GM18505 (cell line): ENCODE results near the gene TIGD3.
"Not testable (repeated sequence)": the region's sequence is repeated elsewhere in the genome, so short reads cannot be mapped to it uniquely, and the experiment has no call there.

Experiments
- ATAC-seq: cut with Tn5 transposase; IDR thresholded peaks from one replicate; pipeline ENCODE4 v1.9.1; 2021; ENCODE audit not compliant: unreplicated experiment
- POLR2A ChIP-seq: IDR thresholded peaks from 4 replicates; pipeline ENCODE4 v1.6.1; 2011; ENCODE audit warnings: borderline replicate concordance; ENCODE audit not compliant: insufficient read depth, insufficient read length; ENCODE audit errors: extremely low read depth

The TIGD3 gene

GRCh38 chr11:65316227-65317024 lies 38.1 kb upstream of the TIGD3 start:
- TF ChIP-seq POLR2A: no peak
- no peak for ATAC-seq

GRCh38 chr11:65317025-65317786 lies 37.3 kb upstream of the TIGD3 start:
- no peak for TF ChIP-seq POLR2A
- no peak for ATAC-seq

- no peak for TF ChIP-seq POLR2A
- ATAC-seq: no peak
These were observed 34.0 kb upstream of the TIGD3 start for GRCh38 chr11:65320386-65321075.

GRCh38 chr11:65321076-65321475 lies 33.5 kb upstream of the TIGD3 start:
- ATAC-seq: no peak
- TF ChIP-seq POLR2A: no peak

GRCh38 chr11:65321828-65322485 lies 32.6 kb upstream of the TIGD3 start:
- no peak for ATAC-seq
- TF ChIP-seq POLR2A: no peak

- ATAC-seq: no peak
These were observed 30.7 kb upstream of the TIGD3 start for GRCh38 chr11:65323813-65324212.

GRCh38 chr11:65325435-65325834 lies 29.1 kb upstream of the TIGD3 start:
- TF ChIP-seq POLR2A: no peak
- no peak for ATAC-seq

More at GRCh38 chr11:65323813-65324212, 30.7 kb upstream of the TIGD3 start:
- no peak for TF ChIP-seq POLR2A

GRCh38 chr11:65327021-65327420 lies 27.5 kb upstream of the TIGD3 start:
- TF ChIP-seq POLR2A: no peak
- no peak for ATAC-seq

GRCh38 chr11:65329478-65329877 lies 25.1 kb upstream of the TIGD3 start:
- no peak for ATAC-seq
- TF ChIP-seq POLR2A: no peak

- no peak for ATAC-seq
- TF ChIP-seq POLR2A: no peak
These were observed 24.6 kb upstream of the TIGD3 start for GRCh38 chr11:65329944-65330403.

GRCh38 chr11:65330544-65330943 lies 24.0 kb upstream of the TIGD3 start:
- ATAC-seq: no peak
- no peak for TF ChIP-seq POLR2A

- ATAC-seq: not testable (repeated sequence)
These were observed 22.0 kb upstream of the TIGD3 start for GRCh38 chr11:65332591-65332990.

- no peak for ATAC-seq
- no peak for TF ChIP-seq POLR2A
These were observed 19.8 kb upstream of the TIGD3 start for GRCh38 chr11:65334696-65335295.
